Heart left ventricle (tissue), 16 donors: ENCODE results near the gene TSPOAP1. TPM values are rescaled to one million over a fixed set of nuclear protein-coding genes. Genes with fewer than 3 reads are reported as not detected.

Experiments
- ATAC-seq, 4 donors: fragments of 200-7000 bp; cut with Tn5 transposase; one replicate each; pipeline ENCODE4 v1.9.1; 2020 to 2022; ENCODE audit warnings: moderate library complexity in 4 of 4, mild to moderate bottlenecking in 3 of 4, moderate number of reproducible peaks in 1 of 4
- DNase-seq, 5 donors: peaks; one replicate each; pipeline ENCODE4 v3.0.0-alpha.2; 2020
- H3K27ac ChIP-seq, 12 donors: fragments of 200-600 bp; sonication (generic) in 4 of 12; one replicate each; pipeline versions ENCODE4 v1.5.0 to v1.8.0; 2016 to 2022; ENCODE audit warnings: mild to moderate bottlenecking in 2 of 12
- H3K27me3 ChIP-seq, 9 donors: fragments of 200-600 bp; sonication (generic) in 2 of 9; one replicate each; pipeline versions ENCODE4 v1.5.1 to v1.8.0; 2016 to 2022; ENCODE audit warnings: mild to moderate bottlenecking in 3 of 9
- H3K36me3 ChIP-seq, 9 donors: fragments of 200-600 bp; sonication (generic) in 2 of 9; one replicate each; pipeline versions ENCODE4 v1.5.0 to v1.8.0; 2018 to 2022; ENCODE audit warnings: mild to moderate bottlenecking in 2 of 9
- H3K4me1 ChIP-seq, 12 donors: fragments of 200-600 bp; sonication (generic) in 4 of 12; one replicate each; pipeline versions ENCODE4 v1.5.0 to v1.8.0; 2016 to 2022; ENCODE audit warnings: mild to moderate bottlenecking in 3 of 12
- H3K4me3 ChIP-seq, 12 donors: fragments of 200-600 bp; sonication (generic) in 4 of 12; one replicate each; pipeline versions ENCODE4 v1.5.0 to v1.8.0; 2017 to 2022; ENCODE audit warnings: mild to moderate bottlenecking in 9 of 12, moderate library complexity in 4 of 12
- H3K9me3 ChIP-seq, 12 donors: fragments of 200-600 bp; sonication (generic) in 4 of 12; one replicate each; pipeline versions ENCODE4 v1.5.0 to v1.8.0; 2016 to 2022; ENCODE audit warnings: mild to moderate bottlenecking in 1 of 12
- POLR2A ChIP-seq, 2 donors: fragments of 450-650 bp; IDR thresholded peaks; one replicate each; pipeline ENCODE4 v1.6.1; 2017; ENCODE audit warnings: antibody characterized with exemption in 2 of 2, mild to moderate bottlenecking in 2 of 2, moderate library complexity in 2 of 2
- WGBS, 4 donors: extraction: QIAGEN DNeasy Blood & Tissue Kit in 2 of 4; methylation state at CpG; one replicate each; pipeline versions ENCODE4 v1.1.5 to v1.1.7; 2013 to 2018; 5-methylcytosine and 5-hydroxymethylcytosine counted together
- intact Hi-C, 10 donors: fragments of 100-400 bp; cut with DNase I; formaldehyde crosslinking; loops; one replicate each; pipeline versions ENCODE4 v1.11.1 to v1.14.2; 2022
- polyA plus RNA-seq, 2 donors: library from polyadenylated mRNA; stranded (reverse); fragments of 200-250 nt; gene quantifications; one replicate each; pipeline ENCODE4 v1.2.3, GENCODE V29; 2013
- total RNA-seq, 9 donors: library from RNA; depleted of rRNA in 2 of 9; stranded (reverse); fragments of >200 nt in 2 of 9; fragmentation: NEBNext Ultra II Directional in 3 of 9; extraction: Animal tissue kit (Norgen Biotek cat#: 25700) in 3 of 9; gene quantifications; one replicate each; pipeline versions ENCODE4 v1.1.0 to v1.2.4, GENCODE V29; 2016 to 2023
- TF ChIP-seq, protein P1 (sequence below), 12 donors: fragments of 200-600 bp; sonication (generic) in 4 of 12; IDR thresholded peaks; one replicate each; pipeline versions ENCODE4 v1.5.0 to v1.8.0; 2018 to 2022; ENCODE audit warnings: antibody characterized with exemption in 12 of 12, mild to moderate bottlenecking in 5 of 12
- donor health status: ischemic (EF 13 %, LVEDD 7.1; RV severe dilation, severe dysfunction).
- donor health status: healthy with polysubstance abuse.
- donor health status: DM: no; HTN: yes; CAD: no.
- donor health status: DM: no; HTN: no; CAD: no.
- donor health status: ischemic (EF 25% LVEDD 6.9; RV normal size, moderate dysfunction).
- donor health status: ischemic (EF 25% LVEDD 5.7; RV mildly dilated, moderate dysfunction).
- donor health status: healthy.
- donor health status: DM: yes; HTN: yes; CAD: no.
- donor health status: ischemic (EF 35%, LVEDD 5.7; RV mildly dilated, moderate dysfunction).
- donor health status: nonischemic (EF 11% LVEDD 7.7; RV severe dilation, severe dysfunction).
- donor health status: DM: yes; HTN: yes; CAD: no.
- donor health status: PGD.
- donor health status: ischemic (EF 29% LVEDD 5.4; RV normal size, mild dysfunction).
- donor health status: nonischemic (EF 23%, LVEDD 6.1; RV moderate dilation, normal function).

TSPOAP1 gene
- total and polyA plus RNA-seq, 11 donors = 1.6 to 23.1 (median 13.3) TPM

DNA sequence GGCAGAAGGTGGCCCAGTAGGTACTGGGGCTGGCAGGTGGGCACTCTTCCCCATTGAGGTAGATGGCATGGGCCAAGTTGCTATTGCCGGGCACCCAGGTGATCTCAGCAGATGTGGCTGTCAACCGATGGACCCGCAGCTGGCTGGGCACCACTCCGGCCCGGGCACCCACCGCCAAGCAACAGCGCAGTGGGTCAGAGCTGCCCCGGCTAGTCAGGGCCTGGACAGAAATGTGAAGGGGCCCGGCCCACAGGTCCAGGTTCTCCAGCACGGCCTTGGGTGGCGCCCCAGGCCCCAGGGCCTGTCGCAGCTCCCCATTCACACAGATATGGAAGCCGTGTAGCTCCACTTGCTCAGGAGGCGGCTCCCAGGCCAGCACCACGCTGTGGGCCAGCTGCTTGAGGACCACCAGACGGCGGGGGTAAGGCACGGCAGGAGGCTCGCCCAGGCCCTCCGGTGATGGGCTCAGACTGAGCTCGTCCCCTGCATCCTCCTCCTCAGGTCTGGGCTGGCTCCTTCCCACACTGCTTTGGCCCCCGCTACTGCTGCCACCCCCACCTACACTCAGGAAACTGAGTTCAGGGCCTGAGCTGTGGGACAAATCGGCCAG lies 16.5 kb downstream of the TSPOAP1 start:
- no peaks in the 10 kb centered on the region for H3K9me3 ChIP-seq
- no peaks in the 10 kb centered on the region for H3K36me3 ChIP-seq
- H3K4me1 ChIP-seq = no peaks in the 10 kb centered on the region
- no peaks in the 10 kb centered on the region for H3K27me3 ChIP-seq
- DNase-seq (peak in 2 of 5 donors; percentile 16 to 18), ATAC-seq (no peak)
- intact Hi-C loops = loop anchor here in 2 of 10 donors (10.0 kb wide), 3 partner anchors 63 to 133 kb away; partner anchors contain the start of gene RNF43 (in 2 of the 2)
- H3K4me3 ChIP-seq = no peak overlapping the region
- H3K27ac ChIP-seq = no peak overlapping the region
- 82 to 89% (median 87%) methylated on average over 14 to 23 of the region's 23 CpGs for WGBS, 4 donors
- TF ChIP-seq, protein P1, sequence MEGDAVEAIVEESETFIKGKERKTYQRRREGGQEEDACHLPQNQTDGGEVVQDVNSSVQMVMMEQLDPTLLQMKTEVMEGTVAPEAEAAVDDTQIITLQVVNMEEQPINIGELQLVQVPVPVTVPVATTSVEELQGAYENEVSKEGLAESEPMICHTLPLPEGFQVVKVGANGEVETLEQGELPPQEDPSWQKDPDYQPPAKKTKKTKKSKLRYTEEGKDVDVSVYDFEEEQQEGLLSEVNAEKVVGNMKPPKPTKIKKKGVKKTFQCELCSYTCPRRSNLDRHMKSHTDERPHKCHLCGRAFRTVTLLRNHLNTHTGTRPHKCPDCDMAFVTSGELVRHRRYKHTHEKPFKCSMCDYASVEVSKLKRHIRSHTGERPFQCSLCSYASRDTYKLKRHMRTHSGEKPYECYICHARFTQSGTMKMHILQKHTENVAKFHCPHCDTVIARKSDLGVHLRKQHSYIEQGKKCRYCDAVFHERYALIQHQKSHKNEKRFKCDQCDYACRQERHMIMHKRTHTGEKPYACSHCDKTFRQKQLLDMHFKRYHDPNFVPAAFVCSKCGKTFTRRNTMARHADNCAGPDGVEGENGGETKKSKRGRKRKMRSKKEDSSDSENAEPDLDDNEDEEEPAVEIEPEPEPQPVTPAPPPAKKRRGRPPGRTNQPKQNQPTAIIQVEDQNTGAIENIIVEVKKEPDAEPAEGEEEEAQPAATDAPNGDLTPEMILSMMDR (IDR thresholded peaks at IDR 0.05) = no peak
- TF ChIP-seq POLR2A (IDR thresholded peaks at IDR 0.05) = no peak

DNA sequence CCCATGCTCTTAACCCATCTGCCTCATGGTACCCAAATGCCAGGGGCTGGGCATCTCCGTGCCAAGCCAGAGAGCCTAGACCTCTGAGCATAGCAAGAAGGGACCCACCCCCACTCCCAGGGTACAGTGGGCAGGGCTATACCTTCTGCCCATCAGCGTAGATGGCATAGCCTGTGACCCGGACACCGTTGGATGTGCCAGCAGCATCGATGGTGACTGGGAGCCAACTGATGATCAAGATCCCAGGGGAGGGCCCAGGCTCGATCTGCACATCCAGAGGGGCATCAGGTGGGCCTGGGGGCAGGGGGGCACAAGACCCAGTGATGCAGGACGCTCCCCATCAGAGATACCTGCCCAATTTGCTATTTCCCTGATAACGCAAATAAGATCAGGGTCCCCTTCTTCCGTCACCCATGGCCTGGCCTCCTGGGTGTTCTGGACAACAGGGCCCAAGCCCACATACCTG lies 17.1 kb downstream of the TSPOAP1 start:
- Histone ChIP-seq H3K27me3 (no peaks in the 10 kb centered on the region), H3K9me3 (no peaks in the 10 kb centered on the region), H3K4me3 (no peak overlapping the region), H3K4me1 (no peaks in the 10 kb centered on the region), H3K27ac (no peak overlapping the region), H3K36me3 (no peaks in the 10 kb centered on the region)
- intact Hi-C loops = loop anchor here in 2 of 10 donors (10.0 kb wide), 3 partner anchors 63 to 133 kb away; partner anchors contain the start of gene RNF43 (in 2 of the 2)
- DNase-seq (peak in 2 of 5 donors; percentile 12 to 19), ATAC-seq (no peak)
- no peak for TF ChIP-seq POLR2A (IDR thresholded peaks at IDR 0.05)
- TF ChIP-seq, protein P1 (IDR thresholded peaks at IDR 0.05) = no peak
- 89 to 95% (median 92%) methylated on average over 3 to 9 of the region's 9 CpGs for WGBS, 4 donors

DNA sequence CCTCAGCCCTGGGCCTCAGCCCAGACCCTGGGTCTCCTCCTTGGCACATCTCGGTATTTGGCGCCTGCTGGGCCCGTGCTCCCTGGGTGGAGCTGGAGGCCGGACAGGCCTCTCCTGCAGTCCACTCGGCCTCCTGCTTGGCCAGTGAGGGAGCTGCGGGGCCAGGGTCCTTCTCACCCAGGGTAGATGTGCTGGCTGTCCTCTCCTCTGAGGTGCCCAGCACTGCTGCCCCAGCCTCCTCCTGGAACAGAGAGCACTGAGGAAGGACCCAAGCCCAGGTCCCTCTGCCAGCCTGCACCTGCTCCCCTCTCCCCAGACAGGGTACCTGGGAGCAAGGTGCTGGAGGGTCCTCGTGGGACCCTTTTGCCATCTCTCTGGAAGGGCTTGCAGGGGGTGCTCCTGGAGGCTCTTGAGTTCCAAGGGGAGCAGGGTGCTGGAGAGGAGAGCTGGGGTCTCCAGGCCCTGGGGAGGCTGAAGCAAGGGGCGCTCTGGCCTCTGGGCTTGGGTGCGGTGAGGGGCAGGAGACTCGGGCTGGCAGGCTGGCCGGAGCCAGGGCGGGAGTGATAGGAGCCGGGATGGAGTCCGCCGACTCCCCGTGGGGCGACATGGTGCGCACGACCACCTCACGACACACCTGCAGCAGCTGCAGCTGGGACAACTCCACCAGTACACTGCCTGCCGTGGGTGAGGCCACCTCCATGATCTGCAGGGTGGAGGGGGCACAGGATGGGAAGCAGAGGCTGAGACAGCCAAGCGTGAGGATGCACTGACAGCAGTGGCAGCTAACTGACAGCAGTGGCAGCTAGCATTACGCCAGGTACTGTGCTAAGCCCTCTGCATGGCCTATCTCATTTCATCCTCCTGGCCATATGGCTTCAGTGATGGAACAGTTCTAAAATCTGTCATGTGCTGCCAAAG lies 17.8 kb downstream of the TSPOAP1 start:
- DNase-seq (peak in 2 of 5 donors; percentile 5 to 13), ATAC-seq (no peak)
- Histone ChIP-seq H3K27ac (no peak overlapping the region), H3K27me3 (no peaks in the 10 kb centered on the region), H3K4me1 (no peaks in the 10 kb centered on the region), H3K36me3 (no peaks in the 10 kb centered on the region), H3K4me3 (no peak overlapping the region), H3K9me3 (no peaks in the 10 kb centered on the region)
- intact Hi-C loops = loop anchor here in 2 of 10 donors (10.0 kb wide), 3 partner anchors 64 to 134 kb away; partner anchors contain the start of gene RNF43 (in 2 of the 2)
- WGBS, 4 donors = 88 to 92% (median 90%) methylated on average over 16 to 23 of the region's 23 CpGs
- TF ChIP-seq POLR2A (IDR thresholded peaks at IDR 0.05) = no peak
- TF ChIP-seq, protein P1 (IDR thresholded peaks at IDR 0.05) = no peak

DNA sequence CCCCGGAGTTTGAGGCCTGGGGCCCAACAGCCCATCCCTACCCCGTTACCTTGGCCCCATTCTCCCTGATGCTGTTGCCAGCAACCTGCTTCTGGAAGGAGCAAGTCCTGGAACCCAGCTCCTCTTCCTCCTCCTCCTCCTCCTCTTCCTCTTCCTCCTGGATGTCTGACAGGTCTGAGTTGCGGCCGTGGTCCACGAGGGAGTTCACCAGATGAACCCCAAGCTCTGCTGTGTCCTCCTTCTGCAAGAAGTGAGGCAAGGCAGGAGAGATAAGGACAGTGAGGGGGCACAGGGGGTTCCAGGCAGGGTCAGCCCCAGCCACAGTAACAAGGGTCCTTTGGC lies 18.7 kb downstream of the TSPOAP1 start:
- 61 to 76% (median 71%) methylated on average over 5 of the region's 5 CpGs for WGBS, 4 donors
- Histone ChIP-seq H3K36me3 (no peaks in the 10 kb centered on the region), H3K4me3 (no peak overlapping the region), H3K9me3 (no peaks in the 10 kb centered on the region), H3K4me1 (no peaks in the 10 kb centered on the region), H3K27me3 (no peaks in the 10 kb centered on the region), H3K27ac (no peak overlapping the region)
- no peak for ATAC-seq
- no peak for TF ChIP-seq POLR2A (IDR thresholded peaks at IDR 0.05)
- TF ChIP-seq, protein P1 (IDR thresholded peaks at IDR 0.05) = no peak
- DNase-seq = no peak
- intact Hi-C loops = loop anchor here in 5 of 10 donors (5.0 to 10.0 kb wide), 4 partner anchors 65 to 137 kb away; partner anchors contain the start of gene RNF43 (in 2 of the 5)
